ENCODE results near the gene CPA2. TPM values are rescaled to one million over a fixed set of nuclear protein-coding genes. Genes with fewer than 3 reads are reported as not detected.

The CPA2 gene
- total and polyA plus RNA-seq, 2 experiments from 2014 or later, result not detected

DNA sequence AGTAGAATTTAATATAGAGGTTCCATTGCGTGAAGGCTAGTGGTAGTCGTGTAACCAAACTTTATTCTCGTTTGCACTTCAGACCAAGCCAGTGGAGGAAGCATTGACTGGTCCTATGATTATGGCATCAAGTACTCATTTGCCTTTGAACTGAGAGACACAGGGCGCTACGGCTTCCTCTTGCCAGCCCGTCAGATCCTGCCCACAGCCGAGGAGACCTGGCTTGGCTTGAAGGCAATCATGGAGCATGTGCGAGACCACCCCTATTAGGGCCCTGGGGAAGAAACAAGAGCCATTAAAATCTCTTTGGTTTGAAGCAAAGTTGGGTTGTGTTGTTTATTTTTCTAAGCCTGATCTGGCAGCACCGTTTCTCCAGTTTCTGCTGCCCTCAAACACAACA is 22.8 kb downstream of the CPA2 start:
- H2AFZ ChIP-seq, result no peak overlapping the region

GRCh38 chr7:130290745-130291144 is 24.1 kb downstream of the CPA2 start:
- H3K79me2 ChIP-seq (replicated peaks; ENCODE audit: insufficient read depth), result no peaks in the 10 kb centered on the region
- H3K4me1 ChIP-seq (ENCODE audit: insufficient read depth), result no peaks in the 10 kb centered on the region
- no peaks in the 10 kb centered on the region for H3K36me3 Mint-ChIP-seq (ENCODE audit: low read depth)
- H4K20me1 ChIP-seq (replicated peaks; ENCODE audit: insufficient read depth), result no peaks in the 10 kb centered on the region
- H3K4me2 ChIP-seq, result no peak overlapping the region
- no peaks in the 10 kb centered on the region for H3K36me3 ChIP-seq (ENCODE audit: insufficient read depth)
- H3K27ac ChIP-seq (ENCODE audit: low read depth), result no peak overlapping the region
- H3K9me2 ChIP-seq (ENCODE audit: insufficient read depth), result peaks cover 9% of the 10 kb centered on the region; the same call in 1 of the 2 replicates
- DNase-seq (ENCODE audit: low spot score), result no peak
- no peak overlapping the region for H2AFZ ChIP-seq
- H3F3A ChIP-seq (replicated peaks; ENCODE audit: low read depth), result no peaks in the 10 kb centered on the region
- peaks cover 5% of the 10 kb centered on the region for H3K27me3 Mint-ChIP-seq (ENCODE audit: insufficient read depth, low read depth, poor library complexity)
- no peak for ATAC-seq
- TF ChIP-seq ETS1 (IDR thresholded peaks at IDR 0.05) (no peak), STAT1 (IDR thresholded peaks at IDR 0.05; ENCODE audit: unreplicated experiment) (no peak)
- no peaks in the 10 kb centered on the region for H3K27me3 ChIP-seq (ENCODE audit: insufficient read depth)
- H3K4me1 Mint-ChIP-seq, result no peaks in the 10 kb centered on the region
- H3K4me3 ChIP-seq, result no peak overlapping the region
- no peak overlapping the region for H3K4me3 Mint-ChIP-seq
- no peak overlapping the region for H3K27ac Mint-ChIP-seq
- no peaks in the 10 kb centered on the region for H3K9me3 Mint-ChIP-seq

More for the DNA sequence above, 22.8 kb downstream of the CPA2 start:
- Histone ChIP-seq H3K27ac (ENCODE audit: low read depth) (no peak overlapping the region), H3K4me1 (ENCODE audit: insufficient read depth) (no peaks in the 10 kb centered on the region), H3K79me2 (replicated peaks; ENCODE audit: insufficient read depth) (no peaks in the 10 kb centered on the region), H4K20me1 (replicated peaks; ENCODE audit: insufficient read depth) (no peaks in the 10 kb centered on the region), H3K4me3 (no peak overlapping the region), H3K36me3 (ENCODE audit: insufficient read depth) (no peaks in the 10 kb centered on the region), H3K9me2 (ENCODE audit: insufficient read depth) (peaks cover 9% of the 10 kb centered on the region; the same call in 1 of the 2 replicates), H3F3A (replicated peaks; ENCODE audit: low read depth) (no peaks in the 10 kb centered on the region), H3K4me2 (no peak overlapping the region), H3K27me3 (ENCODE audit: insufficient read depth) (no peaks in the 10 kb centered on the region)
- no peak for TF ChIP-seq EZH2phosphoT487 (IDR thresholded peaks at IDR 0.05; ENCODE audit: unreplicated experiment)
- no peak for TF ChIP-seq CREB1 (CRISPR knock-in tag; IDR thresholded peaks at IDR 0.05; ENCODE audit: low read depth)
- TF ChIP-seq CTCF (conservative IDR thresholded peaks at IDR 0.05; ENCODE audit: low read depth in 2 of 2), result no peak
- TF ChIP-seq ZNF114 (CRISPR knock-in tag; IDR thresholded peaks at IDR 0.05), result no peak
- TF ChIP-seq NANOG (IDR thresholded peaks at IDR 0.05; ENCODE audit: borderline replicate concordance), result no peak
- TF ChIP-seq ZNF331 (CRISPR knock-in tag; IDR thresholded peaks at IDR 0.05; ENCODE audit: low read depth), result no peak
- no peak for TF ChIP-seq STAT1 (IDR thresholded peaks at IDR 0.05; ENCODE audit: unreplicated experiment)
- TF ChIP-seq JUNB (IDR thresholded peaks at IDR 0.05; ENCODE audit: unreplicated experiment), result no peak
- ATAC-seq, result no peak
- Mint-ChIP-seq H3K27me3 (ENCODE audit: insufficient read depth, low read depth, poor library complexity) (peaks cover 3% of the 10 kb centered on the region), H3K4me1 (no peaks in the 10 kb centered on the region), H3K9me3 (no peaks in the 10 kb centered on the region; the same call in 2 of the 3 replicates), H3K36me3 (ENCODE audit: low read depth) (no peaks in the 10 kb centered on the region), H3K27ac (no peak overlapping the region), H3K4me3 (no peak overlapping the region)
- DNase-seq (ENCODE audit: low spot score), result no peak
